CD1c-positive myeloid dendritic cell (primary cell): Measurements from ENCODE around the gene XG.
"Not testable (repeated sequence)": the region's sequence is repeated elsewhere in the genome, so short reads cannot be mapped to it uniquely, and the experiment has no call there.

Experiments used
- DNase-seq: peaks from one replicate; pipeline ENCODE4 v3.0.0-alpha.2; 2016; ENCODE audit errors: extremely low spot score

The XG gene

DNA sequence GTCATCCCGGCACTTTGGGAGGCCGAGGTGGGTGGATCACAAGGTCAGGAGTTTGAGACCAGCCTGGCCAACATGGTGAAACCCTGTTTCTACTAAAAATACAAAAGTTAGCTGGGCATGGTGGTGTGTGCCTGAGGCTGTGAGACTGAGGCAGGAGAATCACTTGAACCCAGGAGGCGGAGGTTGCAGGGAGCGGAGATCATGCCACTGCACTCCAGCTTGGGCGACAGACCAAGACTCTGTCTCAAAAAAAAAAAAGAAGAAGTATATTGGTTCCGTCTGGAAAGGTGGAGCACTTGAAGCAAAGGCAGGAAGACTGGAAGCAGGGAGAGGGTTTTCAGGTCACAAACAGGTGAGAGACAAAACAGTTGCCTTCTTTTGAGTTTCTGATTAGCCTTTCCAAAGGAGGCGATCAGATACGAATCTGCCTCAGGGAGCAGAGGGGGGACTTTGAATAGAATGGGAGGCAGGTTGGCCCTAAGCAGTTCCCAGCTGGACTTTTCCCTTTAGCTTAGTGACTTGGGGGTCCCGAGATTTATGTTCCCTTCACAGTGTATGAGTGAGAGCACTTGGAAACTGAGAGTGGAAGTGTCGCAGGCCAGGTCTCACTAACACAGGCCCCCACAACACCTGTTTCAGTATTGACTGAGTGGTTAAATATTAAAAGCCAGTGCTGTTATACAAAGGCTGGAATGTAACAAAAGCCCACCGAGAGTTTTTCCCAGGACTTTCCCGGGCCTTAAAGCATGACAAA is 28.8 kb downstream of the XG start:
- not testable (repeated sequence) for DNase-seq

GRCh38 chrX:2781226-2781571 is 29.4 kb downstream of the XG start:
- no peak for DNase-seq

GRCh38 chrX:2781698-2782097 is 29.9 kb downstream of the XG start:
- DNase-seq, result no peak

GRCh38 chrX:2782171-2782570 is 30.3 kb downstream of the XG start:
- DNase-seq, result no peak

GRCh38 chrX:2782778-2783177 is 30.9 kb downstream of the XG start:
- DNase-seq, result no peak

- DNase-seq, result no peak
Measured at GRCh38 chrX:2784026-2784425, 32.2 kb downstream of the XG start.

DNA sequence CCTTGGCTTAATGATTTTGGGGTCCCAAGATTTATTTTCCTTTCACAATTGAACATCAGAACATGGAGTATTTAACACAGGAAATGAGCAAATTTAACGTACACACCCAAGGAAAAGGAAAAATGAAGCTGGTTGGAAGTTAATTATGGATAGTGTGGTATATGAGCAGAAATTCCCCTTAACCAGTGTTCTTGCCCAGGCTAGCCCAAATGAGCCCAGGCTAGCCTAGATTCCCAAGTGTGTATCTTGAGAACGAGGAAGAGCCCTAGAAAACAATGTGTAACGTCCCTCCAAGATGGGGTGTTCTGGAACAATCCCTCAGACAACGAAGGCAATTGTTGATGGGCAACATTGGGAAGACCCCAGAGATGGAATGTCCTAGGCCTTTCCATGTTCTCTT is 33.7 kb downstream of the XG start:
- DNase-seq, result no peak

- no peak for DNase-seq
Measured at GRCh38 chrX:2788980-2789379, 37.1 kb downstream of the XG start.

DNA sequence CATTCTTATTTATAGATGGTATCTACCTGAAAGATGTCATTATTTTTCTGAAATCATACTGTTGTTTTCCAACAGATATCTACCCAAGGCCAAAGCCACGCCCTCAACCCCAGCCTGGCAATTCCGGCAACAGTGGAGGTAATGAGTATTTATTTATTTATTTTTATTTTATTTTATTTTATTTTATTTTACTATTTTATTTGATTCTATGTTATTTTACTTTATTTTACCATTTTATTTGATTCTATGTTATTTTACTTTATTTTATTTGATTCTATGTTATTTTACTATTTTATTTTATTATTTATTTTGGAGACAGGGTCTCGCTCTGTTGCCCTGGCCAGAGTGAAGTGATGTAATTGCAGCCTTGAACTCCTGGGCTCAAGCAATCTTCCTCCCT is 37.7 kb downstream of the XG start:
- DNase-seq, result no peak

DNA sequence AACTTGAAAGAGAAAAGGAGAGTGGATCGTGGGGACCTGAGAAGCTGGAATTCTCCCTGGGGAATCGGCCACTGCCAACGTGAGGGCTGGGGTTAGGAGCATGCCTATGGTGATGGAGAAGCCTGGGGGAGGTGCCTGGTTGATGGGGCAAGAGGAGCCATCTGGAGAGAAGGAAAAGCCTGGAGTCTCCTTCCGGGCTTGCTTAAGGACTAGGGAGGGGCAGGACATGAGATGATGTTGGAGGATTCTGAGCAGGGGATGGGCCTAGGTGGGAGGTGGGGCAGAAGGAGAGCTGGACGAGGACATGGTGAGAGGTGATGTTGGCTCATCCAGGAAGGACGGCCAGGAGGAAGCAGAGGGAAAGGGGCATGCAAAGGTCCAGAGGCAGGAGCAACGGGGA is 41.9 kb downstream of the XG start:
- no peak for DNase-seq

GRCh38 chrX:2794336-2794735 is 42.5 kb downstream of the XG start:
- no peak for DNase-seq

DNA sequence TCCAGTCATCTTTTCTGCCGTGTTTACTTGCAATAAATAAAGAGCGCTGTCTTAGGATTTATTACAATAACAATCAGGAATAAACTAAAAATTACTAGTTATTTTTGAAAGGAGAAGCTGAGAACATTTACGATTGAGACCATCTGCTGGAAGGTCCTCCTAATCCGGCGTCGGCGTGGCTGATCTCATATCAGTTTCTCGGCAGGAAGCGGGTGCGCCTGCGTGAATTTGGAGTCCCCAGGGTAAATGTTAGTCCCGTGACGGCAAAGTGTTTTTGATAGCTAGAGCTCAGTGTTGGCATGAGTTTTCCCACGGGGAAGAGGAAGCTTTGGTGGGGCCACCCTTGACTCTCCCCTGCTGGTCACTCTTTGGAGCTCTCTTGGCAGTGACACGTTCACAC is 45.0 kb downstream of the XG start:
- DNase-seq, result not testable (repeated sequence)

- no peak for DNase-seq
Measured at GRCh38 chrX:2799369-2799768, 47.5 kb downstream of the XG start.

- not testable (repeated sequence) for DNase-seq
Measured at GRCh38 chrX:2799980-2800379, 48.1 kb downstream of the XG start.

DNA sequence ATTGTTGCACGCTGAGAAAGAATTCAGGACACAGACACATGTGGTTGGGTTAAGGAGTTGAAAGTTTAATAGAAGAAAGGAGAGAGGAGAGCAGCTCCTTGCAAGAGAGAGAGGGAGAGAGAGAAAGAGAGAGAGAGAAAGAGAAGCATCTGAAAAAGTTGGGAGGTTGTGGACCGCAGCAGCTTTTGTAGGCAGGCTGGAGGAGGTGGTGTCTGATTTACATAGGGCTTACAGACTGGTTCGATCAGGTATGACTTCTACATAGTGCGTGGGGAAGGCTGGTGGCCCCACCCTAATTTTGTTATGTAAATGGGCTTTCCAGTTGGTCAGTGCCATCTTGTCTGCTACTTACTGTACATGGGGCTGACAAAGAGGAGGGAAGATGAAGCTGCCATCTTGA is 49.4 kb downstream of the XG start:
- DNase-seq, result no peak

DNA sequence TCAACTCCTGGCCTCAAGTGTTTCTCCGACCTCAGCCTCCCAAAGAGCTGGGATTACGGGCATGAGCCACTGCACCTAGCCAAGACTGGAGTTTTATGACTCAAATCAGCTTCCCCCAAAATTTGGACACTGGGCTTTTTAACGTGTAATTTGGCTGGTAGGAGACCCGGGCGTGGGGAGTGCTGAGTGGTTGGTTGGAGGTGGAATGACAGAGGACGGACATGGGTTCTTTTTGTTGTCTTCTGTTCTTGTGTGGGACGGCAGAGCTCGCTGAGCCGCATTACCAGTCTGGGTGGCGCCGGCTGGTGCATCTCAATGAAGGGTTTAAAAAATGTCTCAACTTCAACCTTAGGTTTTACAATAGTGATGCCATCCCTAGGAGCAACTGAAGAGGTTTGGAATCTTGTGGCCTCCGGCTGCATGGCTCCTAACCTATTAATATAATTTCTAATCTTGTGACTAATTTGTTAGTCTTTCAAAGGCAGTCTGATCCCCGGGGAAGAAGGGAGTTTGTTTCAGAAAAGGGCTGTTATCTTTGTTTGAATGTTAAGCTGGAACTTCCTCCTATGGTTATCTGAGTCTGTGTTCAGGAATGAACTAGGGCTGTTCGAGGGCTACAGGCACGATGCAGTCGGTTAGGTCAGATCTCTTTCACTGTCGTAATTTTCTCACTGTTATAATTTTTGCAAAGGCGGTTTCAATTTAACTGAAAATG is 50.7 kb downstream of the XG start:
- DNase-seq, result not testable (repeated sequence)

DNA sequence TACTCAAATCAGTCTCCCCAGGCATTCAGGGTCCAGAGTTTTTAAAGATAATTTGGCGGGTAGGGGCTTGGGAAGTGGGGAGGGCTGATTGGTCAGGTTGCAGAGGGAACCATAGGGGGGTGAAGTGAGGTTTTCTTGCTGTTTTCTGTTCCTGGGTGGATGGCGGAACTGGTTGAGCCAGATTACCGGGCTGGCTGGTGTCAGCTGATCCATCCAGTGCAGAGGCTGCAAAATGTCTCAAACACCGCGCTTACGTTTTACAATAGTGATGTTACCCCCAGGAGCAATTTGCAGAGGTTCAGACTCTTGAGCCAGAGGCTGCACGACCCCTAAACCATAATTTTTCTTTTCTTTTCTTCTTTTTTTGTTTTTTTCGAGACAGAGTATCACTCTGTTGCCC is 51.6 kb downstream of the XG start:
- not testable (repeated sequence) for DNase-seq

- DNase-seq, result not testable (repeated sequence)
Measured at GRCh38 chrX:2804106-2804843, 52.4 kb downstream of the XG start.

DNA sequence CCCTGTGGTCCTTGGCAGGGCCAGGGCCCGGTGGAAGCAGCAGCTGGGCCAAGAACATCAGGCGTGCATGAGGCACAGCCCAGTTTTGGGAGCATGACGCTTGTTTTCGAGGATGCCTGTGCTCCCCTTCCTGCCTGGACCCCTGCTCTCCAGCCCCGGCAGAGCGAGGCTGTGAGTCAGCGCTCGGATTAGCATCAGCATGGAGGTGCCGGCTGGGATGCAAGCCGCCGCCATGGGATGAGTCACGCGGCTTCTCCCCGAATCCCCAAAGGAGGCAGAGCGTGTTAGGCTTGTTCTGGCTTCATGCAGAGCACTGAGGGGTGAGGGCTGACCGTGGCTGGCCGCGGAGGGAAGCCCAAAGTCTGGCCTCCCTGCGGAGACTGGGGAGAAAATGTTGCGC is 53.0 kb downstream of the XG start:
- DNase-seq, result not testable (repeated sequence)

GRCh38 chrX:2811271-2811670 is 59.4 kb downstream of the XG start:
- DNase-seq, result no peak

DNA sequence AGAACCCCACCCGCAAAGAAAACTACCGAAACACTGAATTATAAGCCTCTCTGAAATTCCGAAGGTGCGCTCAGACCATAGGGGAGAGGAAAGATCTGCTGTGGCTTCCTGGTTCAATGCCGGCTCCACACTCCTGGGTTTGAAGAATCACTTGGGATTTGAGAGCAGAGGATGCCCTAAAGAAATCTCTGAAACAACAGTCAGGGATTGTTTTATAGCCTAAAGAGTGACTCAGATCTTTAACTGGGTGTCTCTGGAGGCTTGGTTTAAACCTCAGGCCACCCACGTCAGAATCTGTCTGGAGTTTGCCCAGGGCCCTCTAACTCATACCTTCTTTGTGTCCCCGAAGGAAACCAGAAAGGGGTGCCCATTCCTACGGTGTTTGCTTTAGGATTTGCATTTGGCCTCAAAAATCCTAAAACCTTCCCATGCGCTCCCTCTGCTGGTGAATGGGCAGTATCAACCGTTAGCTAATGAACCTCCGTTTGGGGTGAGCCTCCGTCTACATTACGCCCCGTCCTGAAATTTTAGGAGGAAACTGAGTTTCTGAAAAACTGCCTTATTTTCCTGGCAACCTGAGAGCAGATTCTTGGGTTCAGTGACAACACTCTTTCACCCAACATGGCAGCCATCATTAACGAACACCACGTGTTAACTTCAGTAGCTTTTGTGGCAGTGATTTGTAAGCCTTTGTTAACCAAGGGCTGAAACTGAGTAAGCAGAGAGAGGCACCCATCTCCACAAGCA is 60.5 kb downstream of the XG start:
- DNase-seq, result peak; percentile 24

- DNase-seq, result no peak
Measured at GRCh38 chrX:2817036-2817435, 65.2 kb downstream of the XG start.
